HK-2 (cell line): ENCODE data around the gene ZNF853.
A peak's percentile ranks its signal among the peaks of the same experiment; 100 is the strongest.

ENCODE experiments used
- DNase-seq: peaks from one replicate; pipeline ENCODE4 v3.0.0-alpha.2; 2018; ENCODE audit not compliant: unreplicated experiment

The ZNF853 gene

GRCh38 chr7:6636741-6637543, 21.5 kb downstream of the ZNF853 start, which contains the start of gene ZNF316:
TSS of gene ZNF316 (plus strand) at chr7:6637318. CDS start at chr7:6642410, 5,092 bp downstream.
- DNase-seq: peak; percentile 56

DNA sequence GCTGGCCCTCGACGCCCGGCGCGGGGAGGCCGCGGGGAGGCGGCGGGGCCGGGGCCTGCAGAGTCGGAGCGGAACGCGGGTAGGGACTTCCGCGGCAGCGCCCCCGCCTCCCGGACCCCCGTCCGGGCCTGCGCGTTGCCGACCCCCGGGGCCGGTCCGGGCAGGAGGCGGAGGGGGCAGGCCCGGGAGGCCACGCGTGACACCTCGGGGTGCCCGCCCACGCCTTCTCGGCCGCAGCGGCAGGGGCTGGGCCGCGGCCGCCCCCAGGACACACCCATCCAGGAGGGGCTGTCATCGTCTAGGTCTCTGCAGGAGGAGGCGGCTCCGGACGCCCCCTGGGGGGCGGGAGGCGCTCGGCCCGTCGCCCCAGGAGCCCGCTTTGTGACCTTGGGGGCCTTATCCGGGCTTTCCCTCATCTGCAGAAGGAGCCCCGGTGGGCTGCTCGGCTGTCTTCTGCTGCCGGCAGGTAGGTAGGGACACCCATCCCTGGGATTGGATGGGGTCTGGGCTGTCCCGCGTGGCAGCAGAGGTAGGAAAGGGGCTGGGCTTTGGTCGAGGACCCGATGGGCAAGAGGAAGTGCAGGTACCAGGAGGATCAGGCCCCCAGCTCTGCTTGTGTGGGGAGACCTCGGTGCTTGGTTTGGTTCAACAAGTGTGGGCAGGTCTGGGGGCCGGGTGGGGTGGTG, 22.3 kb downstream of the ZNF853 start:
- DNase-seq: peak; percentile 23

DNA sequence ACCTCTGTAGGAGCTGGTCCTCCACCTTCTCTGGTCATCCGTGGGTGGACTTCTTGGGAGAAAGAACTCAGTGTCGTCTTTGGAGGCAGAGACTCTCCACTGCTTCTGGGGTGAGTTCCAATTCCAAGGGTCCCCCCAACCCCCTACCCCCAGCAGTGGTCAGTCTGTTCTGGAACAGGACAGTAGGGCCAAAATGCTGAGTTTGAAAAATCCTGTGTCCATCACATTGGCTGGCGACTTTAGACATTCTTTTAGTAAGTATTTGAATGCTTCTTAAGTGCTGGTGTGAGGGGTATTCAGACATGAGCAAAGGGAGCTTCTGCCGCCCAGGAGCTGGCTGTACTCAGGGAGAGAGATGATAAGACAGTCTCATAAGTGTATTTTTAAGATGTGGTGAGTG, 23.6 kb downstream of the ZNF853 start:
- no peak for DNase-seq

DNA sequence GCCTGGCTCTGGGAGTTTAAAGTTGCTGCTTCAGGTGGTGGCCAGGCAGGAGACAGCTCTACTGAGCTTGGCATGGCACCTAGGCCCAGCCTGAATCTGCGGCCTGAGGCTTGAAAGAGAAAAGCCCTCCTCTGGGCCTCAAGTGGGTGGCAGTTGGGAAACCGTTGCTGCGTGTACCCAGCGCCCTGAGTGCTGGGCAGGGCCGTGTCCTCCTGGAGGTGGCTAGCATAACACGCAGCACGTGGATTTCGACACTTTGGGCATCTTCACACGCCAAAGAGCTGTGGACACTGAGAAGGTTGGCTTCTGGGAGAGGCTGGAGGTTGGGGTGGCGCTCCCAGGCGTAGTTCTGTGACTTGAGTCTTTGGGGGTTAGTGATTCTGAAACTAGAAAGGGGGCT, 24.2 kb downstream of the ZNF853 start:
- no peak for DNase-seq

GRCh38 chr7:6640246-6640721, 24.9 kb downstream of the ZNF853 start:
- DNase-seq: no peak

DNA sequence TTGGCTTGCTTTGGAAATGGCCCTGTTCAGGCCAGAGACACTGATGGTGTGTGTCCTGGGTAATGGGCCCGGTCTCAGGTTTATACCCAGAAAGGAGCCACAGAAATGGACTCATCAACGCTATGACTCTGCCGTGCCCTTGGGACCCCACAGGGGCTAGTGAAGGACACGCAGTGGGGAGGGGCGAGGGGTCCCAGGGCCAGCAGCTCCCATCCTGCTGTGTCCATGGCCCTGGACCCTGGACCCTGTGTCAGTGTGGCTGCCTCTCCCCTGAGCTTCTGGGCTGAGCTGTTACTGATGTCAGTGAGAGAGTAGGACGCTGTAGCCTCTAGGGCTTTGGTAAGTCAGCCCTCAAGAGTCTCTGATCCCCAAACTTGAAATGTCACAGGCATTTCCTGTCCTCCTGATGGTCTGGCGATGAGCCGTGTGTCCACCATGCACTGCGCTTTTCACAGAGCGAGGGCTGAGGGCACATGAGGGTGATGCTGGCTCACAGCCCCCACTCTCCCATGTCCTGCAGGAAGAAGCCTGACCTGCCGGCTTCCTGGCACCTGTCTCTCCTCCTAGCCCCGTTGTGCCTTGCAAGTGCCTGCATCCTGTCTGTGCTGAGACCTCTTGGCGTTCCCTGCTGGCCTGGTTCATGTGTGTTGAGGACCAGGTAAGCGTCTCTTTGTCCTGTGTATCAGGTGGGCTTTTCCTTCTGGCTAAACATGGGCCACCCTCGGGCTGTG, 26.1 kb downstream of the ZNF853 start:
- no peak for DNase-seq

DNA sequence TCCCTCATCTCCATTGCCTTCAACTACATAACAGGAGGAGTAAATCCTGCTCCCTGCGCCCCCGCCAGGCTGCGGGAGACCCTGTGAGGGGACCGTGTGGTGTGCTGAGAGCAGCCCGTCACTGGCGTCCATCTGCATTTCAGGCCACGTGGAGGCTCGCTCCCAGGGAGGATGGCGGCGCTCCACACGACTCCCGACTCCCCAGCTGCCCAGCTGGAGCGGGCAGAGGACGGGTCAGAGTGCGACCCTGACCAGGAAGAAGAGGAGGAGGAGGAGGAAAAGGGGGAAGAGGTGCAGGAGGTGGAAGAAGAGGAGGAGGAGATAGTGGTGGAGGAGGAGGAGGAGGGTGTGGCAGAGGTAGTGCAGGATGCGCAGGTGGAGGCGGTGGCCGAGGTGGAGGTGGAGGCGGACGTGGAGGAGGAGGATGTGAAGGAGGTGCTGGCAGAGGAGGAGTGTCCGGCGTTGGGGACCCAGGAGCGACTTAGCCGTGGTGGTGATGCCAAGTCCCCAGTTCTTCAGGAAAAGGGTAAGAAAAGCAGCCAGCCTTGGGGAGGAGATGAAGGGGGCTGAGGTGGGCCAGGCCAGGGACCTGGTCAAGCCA, 26.9 kb downstream of the ZNF853 start:
- DNase-seq: no peak

DNA sequence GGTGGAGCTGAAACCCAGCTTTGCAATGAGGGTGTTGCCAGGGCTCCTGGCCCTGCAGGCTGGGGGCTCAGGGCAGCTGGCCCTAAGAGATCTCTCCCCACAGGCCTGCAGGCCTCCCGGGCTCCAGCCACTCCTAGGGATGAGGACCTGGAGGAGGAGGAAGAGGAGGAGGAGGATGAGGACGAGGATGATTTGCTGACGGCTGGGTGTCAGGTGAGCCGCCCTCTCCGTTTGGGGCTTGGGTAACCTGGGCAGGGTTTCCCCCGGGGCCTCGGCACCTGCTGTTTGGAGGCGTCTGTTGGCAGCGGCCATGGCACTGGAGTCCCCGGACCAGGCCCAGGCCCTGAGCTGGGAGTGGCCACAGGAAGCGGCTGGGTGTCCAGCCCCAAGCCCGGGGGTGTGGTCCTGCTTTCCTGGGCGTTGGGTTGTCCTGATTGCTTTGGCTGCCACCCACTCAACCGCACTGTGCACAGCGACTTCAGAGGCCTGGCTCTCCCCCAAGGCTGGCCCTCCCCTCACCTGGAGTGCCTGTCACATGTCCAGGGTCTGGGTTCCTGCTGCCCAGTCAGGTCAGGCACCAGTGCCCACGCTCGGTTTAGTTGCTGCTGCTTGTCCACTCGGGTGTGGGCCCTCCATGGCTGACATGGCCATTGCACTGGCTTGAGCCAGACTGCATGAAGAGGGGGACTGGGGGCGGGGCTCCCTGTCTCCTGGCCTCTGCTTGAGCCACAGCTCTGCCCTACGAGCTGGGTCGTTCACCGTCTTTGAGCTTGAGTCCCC, 27.6 kb downstream of the ZNF853 start:
- no peak for DNase-seq

GRCh38 chr7:6643915-6644625, 28.7 kb downstream of the ZNF853 start:
- DNase-seq: no peak

- no peak for DNase-seq
Measured at GRCh38 chr7:6644728-6645127, 29.3 kb downstream of the ZNF853 start.

- DNase-seq: no peak
Measured at GRCh38 chr7:6646465-6646864, 31.1 kb downstream of the ZNF853 start.

DNA sequence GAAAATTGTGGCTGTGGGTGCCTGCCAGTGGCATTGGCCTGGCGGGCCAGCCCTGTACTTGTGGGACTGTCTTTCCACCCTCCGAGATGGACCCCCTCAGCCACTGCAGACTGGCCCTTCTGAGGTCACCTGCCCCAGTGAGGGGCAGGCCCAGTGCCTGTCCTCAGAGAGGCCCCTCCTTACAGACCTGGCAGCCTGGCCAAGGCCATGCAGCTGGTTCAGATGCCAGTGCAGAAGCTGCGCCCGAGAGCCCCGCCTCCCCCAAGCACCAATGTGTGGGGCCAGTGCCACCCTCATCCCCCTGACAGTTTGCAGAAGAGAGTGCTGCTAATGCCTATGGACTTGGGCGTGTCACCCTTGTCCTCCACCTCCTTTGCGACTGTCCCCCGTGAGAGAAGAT, 31.7 kb downstream of the ZNF853 start:
- no peak for DNase-seq

DNA sequence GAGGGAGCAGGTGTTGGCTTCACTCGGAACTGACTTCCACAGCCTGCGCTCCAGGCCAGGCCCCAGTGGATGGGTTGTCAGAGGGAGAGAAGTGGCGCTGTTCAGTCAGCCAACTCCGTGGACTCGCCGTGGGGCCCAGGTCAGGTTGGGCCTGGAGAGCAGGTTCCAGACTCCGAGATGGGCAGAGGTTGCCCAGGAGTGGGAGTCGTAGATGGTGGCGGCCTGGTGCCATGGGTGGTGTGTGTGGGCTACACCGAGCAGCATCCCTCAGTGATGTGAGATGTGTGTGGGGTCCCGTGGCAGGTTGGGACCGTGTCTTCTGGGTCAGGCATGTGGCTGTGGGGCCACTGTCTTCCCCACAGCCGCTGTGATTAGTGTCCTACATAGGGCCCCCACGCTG, 32.1 kb downstream of the ZNF853 start:
- no peak for DNase-seq

DNA sequence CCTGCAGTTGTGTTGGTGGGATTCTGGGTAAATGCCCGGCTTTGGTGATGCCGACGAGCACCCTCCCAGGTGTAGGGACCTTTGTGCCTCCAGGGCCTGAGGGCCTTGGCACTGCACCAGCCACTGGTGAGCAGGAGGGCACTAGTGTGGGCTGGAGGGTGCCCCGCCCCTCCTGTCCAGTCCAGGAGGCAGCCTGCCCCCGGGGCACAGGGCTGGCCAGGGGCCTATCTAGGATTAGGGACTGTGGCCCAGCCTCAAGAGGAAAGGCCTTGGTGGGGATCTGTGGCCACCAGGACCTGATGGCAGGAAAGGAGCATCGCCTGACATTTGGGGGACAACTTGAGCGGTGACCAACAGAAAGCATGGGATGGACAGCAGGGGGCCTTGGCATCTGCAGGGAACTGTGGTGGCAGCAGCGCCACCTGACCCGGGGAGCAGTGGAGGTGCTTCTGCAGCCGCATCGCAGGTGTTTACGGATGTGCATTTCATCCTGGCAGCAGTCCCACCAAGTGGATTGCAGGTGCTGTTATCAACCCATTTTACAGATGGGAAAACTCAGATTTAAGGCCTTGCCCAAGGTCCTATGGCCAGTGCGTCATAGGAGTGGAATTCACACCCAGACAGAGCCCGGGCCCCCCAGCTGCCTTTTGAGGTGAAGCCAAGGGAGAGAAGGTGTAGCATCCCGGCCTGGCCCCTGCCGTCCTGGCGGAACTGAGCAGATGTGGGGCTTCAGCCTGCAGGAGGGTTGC, 32.8 kb downstream of the ZNF853 start:
- no peak for DNase-seq

DNA sequence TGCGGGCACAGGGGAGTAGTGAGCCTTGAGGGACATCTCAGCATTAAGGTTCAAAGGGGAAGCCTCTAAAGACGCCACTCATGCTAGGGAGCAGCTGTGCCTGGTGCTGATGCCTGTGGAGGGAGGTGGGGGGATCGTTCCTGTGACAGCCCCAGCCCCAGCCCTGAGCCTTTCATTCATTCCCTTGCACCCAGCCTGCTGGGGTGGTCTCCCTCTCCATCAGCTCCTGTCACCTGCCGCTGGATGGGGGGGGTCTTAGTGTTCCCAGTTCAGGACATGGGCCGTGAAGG, 33.4 kb downstream of the ZNF853 start:
- no peak for DNase-seq

DNA sequence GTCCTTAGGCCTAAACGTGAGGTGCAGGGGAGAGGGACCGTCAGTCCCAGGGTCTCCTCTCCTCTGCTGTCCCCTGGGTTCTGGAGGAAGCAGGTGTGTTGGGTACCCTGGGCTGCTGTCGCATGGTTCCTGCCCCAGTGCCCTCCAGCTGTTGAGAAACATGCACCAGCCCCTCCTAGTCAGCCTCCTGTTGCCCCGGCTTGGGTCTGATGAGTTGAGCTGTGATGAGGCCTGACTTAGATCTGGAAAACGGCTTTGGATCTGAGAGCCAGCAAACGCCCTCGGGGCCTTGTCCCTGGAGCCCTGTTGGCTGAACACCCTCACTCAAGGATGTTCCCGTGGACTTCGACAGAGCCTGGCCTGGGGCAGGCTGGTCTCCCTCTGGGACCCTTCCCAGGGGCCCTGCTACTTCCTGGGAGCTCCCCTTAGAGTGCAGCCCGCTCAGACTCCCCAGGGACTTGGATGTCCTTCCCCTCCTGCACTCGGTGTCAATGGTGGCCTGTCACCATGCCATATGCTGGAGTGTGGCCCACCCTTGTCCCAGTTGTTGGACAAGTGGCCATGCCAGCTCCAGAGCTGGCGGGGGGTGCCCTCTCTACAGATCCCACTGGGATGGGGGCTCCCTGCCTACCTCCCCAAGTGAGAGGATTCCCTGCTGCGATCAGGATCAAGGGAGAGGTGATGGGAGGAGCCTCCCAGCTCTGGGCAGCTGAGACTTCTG, 34.0 kb downstream of the ZNF853 start:
- no peak for DNase-seq

GRCh38 chr7:6650086-6650485, 34.7 kb downstream of the ZNF853 start:
- DNase-seq: no peak

DNA sequence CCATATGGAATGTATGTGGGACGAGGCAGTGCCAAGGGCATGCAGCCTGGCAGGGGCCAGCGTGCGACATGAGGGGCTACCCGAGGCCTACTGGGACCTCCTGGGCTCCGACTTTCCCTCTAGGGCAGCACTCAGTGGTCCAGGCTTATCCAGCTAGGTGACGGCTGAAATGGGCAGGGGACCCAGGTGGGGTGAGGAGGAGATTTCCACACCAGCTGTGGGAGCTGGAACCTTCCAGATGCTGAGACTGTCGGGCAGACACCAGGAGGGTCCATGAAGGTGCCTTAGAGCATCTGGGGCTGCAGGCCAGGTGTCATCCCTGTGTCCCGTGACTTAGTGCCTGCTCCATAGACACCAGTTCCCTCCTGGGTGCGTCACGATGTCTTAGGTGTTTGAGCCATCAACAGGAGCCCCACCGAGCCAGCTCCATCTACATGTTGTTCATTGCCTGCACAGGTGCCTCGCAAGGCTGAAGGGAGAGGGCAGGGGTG, 35.2 kb downstream of the ZNF853 start:
- DNase-seq: no peak

DNA sequence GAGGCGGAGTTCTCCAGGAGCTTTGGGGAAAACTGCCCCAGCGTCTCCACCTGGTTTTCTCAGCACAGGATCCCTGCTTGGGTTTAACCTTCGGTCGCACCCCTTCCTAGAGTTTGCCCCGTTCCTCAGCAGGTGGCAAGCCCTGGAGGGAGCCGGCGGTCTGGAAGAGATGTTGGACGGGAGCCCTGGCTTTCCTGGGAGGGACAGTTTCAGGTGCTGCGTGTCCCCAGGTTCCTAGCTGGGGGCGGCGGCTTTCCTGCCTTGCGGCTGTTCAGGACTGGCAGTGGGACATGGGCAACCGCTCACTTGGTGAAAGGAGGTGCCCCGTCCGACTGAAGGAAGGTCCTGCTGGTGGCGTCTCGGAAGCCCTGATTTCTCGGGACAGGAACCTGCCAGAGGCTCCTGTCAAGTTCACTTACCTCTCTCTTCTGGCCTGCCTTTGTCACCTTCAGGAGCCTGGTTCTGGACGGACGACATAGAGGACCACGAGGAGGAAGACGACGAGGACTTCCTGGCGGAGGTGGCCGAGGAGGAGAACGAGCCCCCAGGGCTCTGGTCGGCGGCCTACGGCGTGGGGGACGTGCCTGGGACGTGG, 36.5 kb downstream of the ZNF853 start:
- DNase-seq: no peak
